Mammary epithelial cell (primary cell): ENCODE data around the gene TRIP11.

Experiments used
- CTCF ChIP-seq, 2 donors: IDR thresholded peaks in 1 of 2; conservative IDR thresholded peaks in 1 of 2; 2 replicates each; pipeline ENCODE4 v1.5.1; 2011 to 2012; ENCODE audit warnings: inconsistent platforms in 2 of 2, low read length in 2 of 2, mild to moderate bottlenecking in 2 of 2, control low read depth in 1 of 2, low read depth in 1 of 2; ENCODE audit not compliant: insufficient read depth in 1 of 2; ENCODE audit errors: extremely low read depth in 1 of 2
- EZH2 ChIP-seq: IDR thresholded peaks from 2 replicates; pipeline ENCODE4 v1.6.1; 2012; ENCODE audit warnings: low read length, inconsistent platforms, borderline replicate concordance

- TF ChIP-seq EZH2 = no peak
- no peak for TF ChIP-seq CTCF (conservative IDR thresholded peaks at IDR 0.05 in 1 of 2, IDR thresholded peaks at IDR 0.05 in 1 of 2; ENCODE audit: extremely low read depth in 1 of 2, insufficient read depth in 1 of 2, low read depth in 1 of 2, low read length in 2 of 2)
Observed at GRCh38 chr14:92010644-92011043, 29.2 kb downstream of the TRIP11 start.
